ENCODE results near the gene TMEM86B.

TMEM86B gene

DNA sequence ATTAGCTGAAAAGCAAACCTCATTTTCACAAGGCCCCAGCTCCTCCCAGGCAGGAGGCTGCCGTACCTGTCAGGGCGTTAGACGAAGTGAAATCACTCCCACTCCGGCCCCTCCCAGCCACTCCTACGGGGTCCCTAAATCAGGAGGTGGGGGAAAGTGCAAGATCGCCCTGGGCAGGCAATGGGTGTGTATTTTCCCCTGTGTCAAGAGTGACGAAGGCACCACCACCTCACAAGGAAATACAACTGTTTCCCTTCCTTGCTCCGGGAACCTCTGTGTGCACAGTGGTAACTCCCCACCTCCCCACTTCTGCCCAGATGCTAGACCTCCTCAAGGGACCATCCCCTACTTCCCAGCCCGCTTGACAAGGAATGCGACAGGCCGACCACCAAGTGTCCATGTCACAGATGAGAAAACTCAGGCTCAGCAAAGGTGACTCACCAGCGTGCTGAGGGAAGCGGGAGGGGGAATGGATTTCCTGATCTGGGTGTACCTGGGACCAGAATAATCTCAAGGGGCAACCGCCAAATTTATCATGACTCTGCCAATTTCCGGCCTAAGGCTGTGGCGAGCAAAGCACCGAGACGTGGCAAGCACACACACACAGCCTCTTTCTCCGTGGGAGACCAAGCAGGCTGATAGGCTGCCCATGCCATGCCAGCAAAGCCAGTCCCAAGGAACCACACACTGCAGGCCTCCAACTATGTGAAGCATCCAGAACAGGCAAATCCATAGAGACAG is 22.9 kb upstream of the TMEM86B start:
- Histone ChIP-seq H3K4me3 (IDR thresholded peaks at IDR 0.05; ENCODE audit: insufficient read depth, low read depth, low read length) (no peak overlapping the region), H3K36me3 (ENCODE audit: insufficient read depth) (no peaks in the 10 kb centered on the region), H2AFZ (ENCODE audit: low read depth) (no peak overlapping the region), H4K20me1 (ENCODE audit: insufficient read depth) (peaks cover 20% of the 10 kb centered on the region), H3K79me2 (ENCODE audit: insufficient read depth, low read depth) (peaks cover 88% of the 10 kb centered on the region), H3K4me1 (ENCODE audit: low read depth, poor library complexity, severe bottlenecking) (peaks cover 9% of the 10 kb centered on the region), H3K9ac (no peak overlapping the region), H3K4me2 (no peak overlapping the region), H3K27me3 (ENCODE audit: insufficient read depth, low read depth) (no peaks in the 10 kb centered on the region), H3K27ac (no peak overlapping the region)
- TF ChIP-seq, protein P1, sequence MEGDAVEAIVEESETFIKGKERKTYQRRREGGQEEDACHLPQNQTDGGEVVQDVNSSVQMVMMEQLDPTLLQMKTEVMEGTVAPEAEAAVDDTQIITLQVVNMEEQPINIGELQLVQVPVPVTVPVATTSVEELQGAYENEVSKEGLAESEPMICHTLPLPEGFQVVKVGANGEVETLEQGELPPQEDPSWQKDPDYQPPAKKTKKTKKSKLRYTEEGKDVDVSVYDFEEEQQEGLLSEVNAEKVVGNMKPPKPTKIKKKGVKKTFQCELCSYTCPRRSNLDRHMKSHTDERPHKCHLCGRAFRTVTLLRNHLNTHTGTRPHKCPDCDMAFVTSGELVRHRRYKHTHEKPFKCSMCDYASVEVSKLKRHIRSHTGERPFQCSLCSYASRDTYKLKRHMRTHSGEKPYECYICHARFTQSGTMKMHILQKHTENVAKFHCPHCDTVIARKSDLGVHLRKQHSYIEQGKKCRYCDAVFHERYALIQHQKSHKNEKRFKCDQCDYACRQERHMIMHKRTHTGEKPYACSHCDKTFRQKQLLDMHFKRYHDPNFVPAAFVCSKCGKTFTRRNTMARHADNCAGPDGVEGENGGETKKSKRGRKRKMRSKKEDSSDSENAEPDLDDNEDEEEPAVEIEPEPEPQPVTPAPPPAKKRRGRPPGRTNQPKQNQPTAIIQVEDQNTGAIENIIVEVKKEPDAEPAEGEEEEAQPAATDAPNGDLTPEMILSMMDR (conservative IDR thresholded peaks at IDR 0.05; ENCODE audit: low read depth, low read length) = no peak

DNA sequence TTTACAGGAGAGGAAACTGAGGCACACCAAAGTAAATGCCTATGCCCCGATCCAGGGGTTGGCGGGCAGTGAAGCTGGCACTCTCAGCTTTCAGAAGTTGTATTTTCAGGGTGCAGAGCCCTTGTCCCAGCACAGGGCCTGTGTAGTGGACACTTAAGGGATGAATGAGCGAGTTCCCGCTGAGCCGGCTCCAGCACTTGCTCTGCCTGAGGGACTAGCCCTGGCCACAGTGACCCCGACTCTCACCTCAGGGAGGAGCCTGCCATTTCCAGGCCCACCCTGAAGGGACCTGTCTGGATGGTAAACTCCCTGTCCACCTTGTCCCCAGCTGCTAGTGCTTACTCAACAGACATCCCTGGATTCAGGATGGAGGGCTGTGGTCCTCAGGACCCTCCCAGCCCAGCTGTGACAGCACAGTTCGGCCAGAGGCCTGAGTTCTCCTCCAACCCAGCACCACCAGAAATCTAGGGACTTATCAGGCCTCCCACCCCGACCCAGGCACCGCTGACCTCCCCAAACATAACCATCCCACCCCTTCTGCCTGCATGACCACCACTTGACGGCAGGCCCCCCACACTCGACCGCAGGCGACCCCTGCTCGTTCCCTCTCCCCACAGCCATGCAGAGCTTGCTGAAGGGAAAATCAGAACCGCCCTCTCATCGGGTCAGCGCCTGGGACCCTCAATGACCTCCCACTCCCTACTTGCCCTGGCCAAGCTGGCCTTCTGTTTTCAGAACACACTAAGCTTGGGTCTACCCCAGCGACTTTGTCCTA is 21.9 kb upstream of the TMEM86B start:
- H3K36me3 ChIP-seq (ENCODE audit: insufficient read depth) = no peaks in the 10 kb centered on the region
- peaks cover 14% of the 10 kb centered on the region for H4K20me1 ChIP-seq (ENCODE audit: insufficient read depth)
- no peaks in the 10 kb centered on the region for H3K4me1 ChIP-seq (ENCODE audit: low read depth, poor library complexity, severe bottlenecking)

DNA sequence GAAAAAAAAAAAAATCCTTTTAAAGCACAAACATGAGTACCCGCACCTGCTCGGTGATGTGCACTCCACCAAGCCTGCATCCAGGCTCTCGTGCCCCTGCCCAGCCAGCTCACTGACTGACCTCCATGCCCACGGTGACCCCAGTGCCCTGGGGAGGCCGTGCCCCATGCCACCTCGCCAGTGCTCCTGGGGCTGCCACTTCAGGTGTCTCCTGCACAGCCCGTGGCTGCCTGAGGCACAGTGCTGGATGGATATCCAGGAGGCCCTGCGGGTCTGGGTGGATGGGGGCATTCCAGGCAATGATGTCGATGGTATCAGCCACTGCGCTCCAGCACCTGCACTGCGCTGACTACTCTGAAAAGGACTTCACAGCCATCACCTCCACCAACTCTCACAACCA is 21.3 kb upstream of the TMEM86B start:
- no peaks in the 10 kb centered on the region for H3K4me1 ChIP-seq (ENCODE audit: low read depth, poor library complexity, severe bottlenecking)
- no peaks in the 10 kb centered on the region for H3K27me3 ChIP-seq (ENCODE audit: insufficient read depth, low read depth)
- TF ChIP-seq, protein P1 (conservative IDR thresholded peaks at IDR 0.05; ENCODE audit: low read depth, low read length) = no peak
- no peak overlapping the region for H3K9ac ChIP-seq
- peaks cover 14% of the 10 kb centered on the region for H4K20me1 ChIP-seq (ENCODE audit: insufficient read depth)
- H3K4me3 ChIP-seq (IDR thresholded peaks at IDR 0.05; ENCODE audit: insufficient read depth, low read depth, low read length) = no peak overlapping the region
- H2AFZ ChIP-seq (ENCODE audit: low read depth) = no peak overlapping the region
- no peaks in the 10 kb centered on the region for H3K36me3 ChIP-seq (ENCODE audit: insufficient read depth)
- H3K79me2 ChIP-seq (ENCODE audit: insufficient read depth, low read depth) = peaks cover 72% of the 10 kb centered on the region
- no peak overlapping the region for H3K4me2 ChIP-seq
- no peak overlapping the region for H3K27ac ChIP-seq

More for the DNA sequence above, 21.9 kb upstream of the TMEM86B start:
- Histone ChIP-seq H3K79me2 (ENCODE audit: insufficient read depth, low read depth) (peaks cover 78% of the 10 kb centered on the region), H3K4me2 (no peak overlapping the region), H3K4me3 (IDR thresholded peaks at IDR 0.05; ENCODE audit: insufficient read depth, low read depth, low read length) (no peak overlapping the region), H2AFZ (ENCODE audit: low read depth) (no peak overlapping the region), H3K9ac (no peak overlapping the region), H3K27me3 (ENCODE audit: insufficient read depth, low read depth) (no peaks in the 10 kb centered on the region), H3K27ac (no peak overlapping the region)
- TF ChIP-seq, protein P1 (conservative IDR thresholded peaks at IDR 0.05; ENCODE audit: low read depth, low read length) = no peak

DNA sequence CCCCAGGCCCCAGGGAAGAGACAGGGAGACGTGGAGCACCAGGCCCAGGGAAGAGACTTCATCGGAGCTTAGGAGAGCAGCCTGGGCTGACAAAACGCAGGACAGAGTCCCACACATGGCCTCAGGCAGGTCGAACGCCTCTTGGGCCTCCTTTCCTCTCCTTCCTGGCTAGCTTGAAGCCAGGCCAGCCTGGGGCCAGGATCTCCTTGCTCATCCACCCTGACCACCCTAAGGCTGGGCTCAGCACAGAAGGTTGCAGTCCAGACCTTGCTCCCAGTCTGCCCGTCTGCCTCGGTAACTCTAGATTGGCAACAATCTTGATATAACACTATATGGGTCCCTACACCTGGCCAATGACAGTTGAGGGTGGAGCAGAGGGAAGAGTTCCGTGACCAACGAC is 20.1 kb upstream of the TMEM86B start:
- peaks cover 12% of the 10 kb centered on the region; the same call in 1 of the 2 replicates for H4K20me1 ChIP-seq (ENCODE audit: insufficient read depth)
- H3K9ac ChIP-seq = no peak overlapping the region
- no peak overlapping the region for H3K4me3 ChIP-seq (IDR thresholded peaks at IDR 0.05; ENCODE audit: insufficient read depth, low read depth, low read length)
- no peaks in the 10 kb centered on the region for H3K36me3 ChIP-seq (ENCODE audit: insufficient read depth)
- TF ChIP-seq, protein P1 (conservative IDR thresholded peaks at IDR 0.05; ENCODE audit: low read depth, low read length) = no peak
- no peak overlapping the region for H3K27ac ChIP-seq
- no peak overlapping the region for H2AFZ ChIP-seq (ENCODE audit: low read depth)
- no peaks in the 10 kb centered on the region for H3K4me1 ChIP-seq (ENCODE audit: low read depth, poor library complexity, severe bottlenecking)
- peaks cover 60% of the 10 kb centered on the region for H3K79me2 ChIP-seq (ENCODE audit: insufficient read depth, low read depth)
- H3K4me2 ChIP-seq = no peak overlapping the region
- H3K27me3 ChIP-seq (ENCODE audit: insufficient read depth, low read depth) = no peaks in the 10 kb centered on the region

Data from KMS-11 (cell line).